ENCODE measurements around the gene DDX19B. TPM values are rescaled to one million over a fixed set of nuclear protein-coding genes. Genes with fewer than 3 reads are reported as not detected.

Gene DDX19B
- total RNA-seq, 1 donor from 2014 or later: 36.4 TPM

DNA sequence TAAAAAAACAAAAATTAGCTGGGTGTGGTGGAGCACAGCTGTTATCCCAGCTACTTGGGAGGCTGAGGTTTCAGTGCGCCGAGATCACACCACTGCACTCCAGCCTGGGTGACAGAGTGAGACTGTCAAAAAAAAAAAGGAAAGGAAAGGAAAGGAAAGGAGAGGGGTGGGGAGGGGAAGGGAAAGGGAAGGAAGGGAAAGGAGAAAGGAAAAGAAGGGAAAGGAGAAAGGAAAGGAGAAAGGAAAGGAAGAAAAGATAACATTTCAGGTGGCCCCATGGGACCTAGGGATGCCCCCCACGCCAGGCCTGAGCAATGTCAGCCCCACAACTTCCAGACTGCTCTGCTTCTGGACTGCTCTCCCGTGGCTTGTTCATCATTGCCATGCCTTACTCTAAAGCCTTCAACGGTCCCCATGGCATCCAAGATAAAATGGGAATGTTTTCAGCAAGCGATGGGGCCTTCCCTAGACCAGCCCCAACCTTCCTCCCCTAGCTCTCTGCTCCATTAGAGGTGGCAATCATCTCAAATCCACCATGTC, 84.5 kb downstream of the DDX19B start:
- no peaks in the 10 kb centered on the region for H3K27me3 Mint-ChIP-seq
- no peak overlapping the region for H3K27ac Mint-ChIP-seq
- no peak for DNase-seq (ENCODE audit: low spot score, unreplicated experiment)
- TF ChIP-seq, protein P1, sequence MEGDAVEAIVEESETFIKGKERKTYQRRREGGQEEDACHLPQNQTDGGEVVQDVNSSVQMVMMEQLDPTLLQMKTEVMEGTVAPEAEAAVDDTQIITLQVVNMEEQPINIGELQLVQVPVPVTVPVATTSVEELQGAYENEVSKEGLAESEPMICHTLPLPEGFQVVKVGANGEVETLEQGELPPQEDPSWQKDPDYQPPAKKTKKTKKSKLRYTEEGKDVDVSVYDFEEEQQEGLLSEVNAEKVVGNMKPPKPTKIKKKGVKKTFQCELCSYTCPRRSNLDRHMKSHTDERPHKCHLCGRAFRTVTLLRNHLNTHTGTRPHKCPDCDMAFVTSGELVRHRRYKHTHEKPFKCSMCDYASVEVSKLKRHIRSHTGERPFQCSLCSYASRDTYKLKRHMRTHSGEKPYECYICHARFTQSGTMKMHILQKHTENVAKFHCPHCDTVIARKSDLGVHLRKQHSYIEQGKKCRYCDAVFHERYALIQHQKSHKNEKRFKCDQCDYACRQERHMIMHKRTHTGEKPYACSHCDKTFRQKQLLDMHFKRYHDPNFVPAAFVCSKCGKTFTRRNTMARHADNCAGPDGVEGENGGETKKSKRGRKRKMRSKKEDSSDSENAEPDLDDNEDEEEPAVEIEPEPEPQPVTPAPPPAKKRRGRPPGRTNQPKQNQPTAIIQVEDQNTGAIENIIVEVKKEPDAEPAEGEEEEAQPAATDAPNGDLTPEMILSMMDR (IDR thresholded peaks at IDR 0.05; ENCODE audit: unreplicated experiment): no peak
- peaks cover 3% of the 10 kb centered on the region for H3K4me1 Mint-ChIP-seq (ENCODE audit: low read depth)
- H3K9me3 Mint-ChIP-seq (ENCODE audit: low read depth): no peaks in the 10 kb centered on the region
- H3K36me3 Mint-ChIP-seq (ENCODE audit: insufficient read depth): peaks cover 13% of the 10 kb centered on the region
- no peak overlapping the region for H3K4me3 Mint-ChIP-seq (ENCODE audit: low read depth)

Other genes starting within 250 kb of the DDX19B start
- 26.4 and 28.4 TPM in 2 replicates for gene PDPR, start 184.9 kb upstream of the DDX19B start, total RNA-seq
- 0.17 TPM in 1 of 2 replicates, not detected in the other for gene CLEC18C, start 125.4 kb upstream of the DDX19B start, total RNA-seq
- gene EXOSC6, start 47.2 kb upstream of the DDX19B start, total RNA-seq: 29.1 and 29.5 TPM in 2 replicates
- gene AARS1, start 9.7 kb upstream of the DDX19B start, total RNA-seq: 113 and 114 TPM in 2 replicates
- 46.7 and 49.6 TPM in 2 replicates for gene DDX19A, start 47.7 kb downstream of the DDX19B start, total RNA-seq
- 29.2 and 37.8 TPM in 2 replicates for gene ST3GAL2, start 139.9 kb downstream of the DDX19B start, total RNA-seq
- 18.8 and 21.1 TPM in 2 replicates for gene FCSK, start 155.4 kb downstream of the DDX19B start, total RNA-seq
- 75.9 and 76.0 TPM in 2 replicates for gene COG4, start 224.4 kb downstream of the DDX19B start, total RNA-seq
- 379 and 387 TPM in 2 replicates for gene SF3B3, start 224.6 kb downstream of the DDX19B start, total RNA-seq

Measured in progenitor cell of endocrine pancreas (in vitro differentiated cells).